EL (cell line): ENCODE measurements around the gene UPK3B.
"Not testable (repeated sequence)": the region's sequence is repeated elsewhere in the genome, so short reads cannot be mapped to it uniquely, and the experiment has no call there.

Experiments
- DNase-seq: peaks from one replicate; pipeline ENCODE4 v3.0.0-alpha.2; 2016

The UPK3B gene

DNA sequence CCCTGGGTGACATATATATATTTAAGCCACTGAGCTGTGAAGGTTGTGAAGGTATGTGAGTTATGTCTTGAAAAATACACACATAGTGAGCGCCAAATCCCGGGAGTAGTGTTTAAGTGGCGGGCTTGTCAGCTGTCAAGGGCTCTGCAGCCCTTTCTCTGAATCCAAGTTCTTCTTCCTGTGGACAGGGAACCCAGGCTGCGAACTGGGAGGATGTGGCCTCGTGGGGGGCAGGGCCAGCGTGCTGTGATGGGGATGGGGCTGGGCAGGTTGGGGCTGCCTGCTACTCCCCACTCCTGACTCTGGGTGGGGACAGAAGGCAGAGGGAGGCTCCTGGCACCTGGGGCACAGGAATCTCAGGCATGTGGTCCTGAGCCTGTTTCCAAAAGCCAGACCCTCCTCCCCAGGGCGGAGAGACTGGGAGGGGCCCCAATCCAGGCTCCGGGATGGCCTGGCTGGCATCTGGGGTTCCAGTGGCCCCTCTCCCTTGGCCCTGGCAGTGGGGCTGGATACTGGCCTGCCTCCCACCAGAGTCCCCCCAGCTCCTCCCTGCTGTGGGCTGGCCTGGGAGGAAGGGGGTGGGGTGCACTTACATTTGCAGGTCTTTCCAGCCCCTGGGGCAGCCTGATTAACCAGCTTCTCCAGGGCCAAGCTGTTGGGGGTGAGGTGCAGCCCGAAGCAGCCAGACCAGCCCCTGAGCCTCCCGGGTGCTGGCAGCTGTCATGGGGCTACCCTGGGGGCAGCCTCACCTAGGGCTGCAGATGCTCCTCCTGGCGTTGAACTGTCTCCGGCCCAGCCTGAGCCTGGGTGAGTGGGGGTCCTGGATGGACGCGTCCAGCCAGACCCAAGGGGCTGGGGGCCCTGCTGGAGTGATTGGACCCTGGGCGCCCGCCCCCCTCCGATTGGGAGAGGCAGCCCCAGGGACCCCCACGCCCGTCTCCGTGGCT, at the start of gene UPK3B:
Gene UPK3B (plus strand): TSS at position 622 of the 947 bp plus-strand sequence. CDS start 101 bp downstream, at position 723.
- no peak for DNase-seq

DNA sequence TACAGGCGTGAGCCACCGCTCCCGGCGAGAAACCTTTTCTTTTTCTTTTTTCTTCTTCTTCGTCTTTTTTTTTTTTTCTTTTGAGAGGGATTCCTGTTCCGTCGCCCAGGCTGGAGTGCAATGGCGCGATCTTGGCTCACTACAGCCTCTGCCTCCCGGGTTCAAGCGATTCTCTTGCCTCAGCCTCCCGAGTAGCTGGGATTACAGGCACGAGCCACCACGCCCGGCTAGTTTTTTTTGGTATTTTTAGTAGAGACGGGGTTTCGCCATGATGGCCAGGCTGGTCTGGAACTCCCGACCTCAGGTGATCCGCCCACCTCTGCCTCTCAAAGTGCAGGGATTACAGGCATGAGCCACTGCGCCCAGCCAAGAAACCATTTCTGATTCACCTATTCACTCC, 49.6 kb upstream of the UPK3B start:
- DNase-seq, result not testable (repeated sequence)

DNA sequence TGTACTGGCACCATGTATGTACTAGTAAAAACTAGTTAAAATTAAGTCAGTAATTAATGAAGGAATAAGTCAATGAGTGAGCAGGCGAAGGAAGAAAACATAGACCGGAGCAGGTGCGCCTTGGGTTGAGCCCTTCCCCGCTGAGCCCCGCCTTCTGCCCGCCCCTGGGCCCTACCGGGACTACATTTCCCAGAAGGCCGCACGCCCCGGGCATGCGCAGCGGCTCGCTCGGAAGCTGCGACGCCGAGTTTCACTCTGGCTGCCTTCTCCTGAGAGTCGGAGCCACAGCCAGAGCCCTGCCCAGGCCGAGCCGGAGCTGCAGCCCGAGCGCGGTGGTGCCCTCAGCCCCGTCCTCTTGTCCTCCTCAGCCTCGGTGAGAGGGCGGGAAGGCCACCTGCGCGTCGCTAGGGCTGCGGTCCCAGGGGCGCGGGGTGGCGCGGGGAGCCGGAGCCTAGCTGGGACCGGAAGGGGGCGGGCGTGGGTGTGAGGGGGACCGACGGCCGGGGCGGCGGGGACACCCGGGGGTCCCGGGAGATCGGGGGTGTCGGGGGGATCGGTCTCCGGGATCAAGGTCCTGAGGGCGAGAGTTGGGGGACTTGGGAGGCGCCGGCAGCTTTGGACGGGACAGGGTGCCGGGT, 48.8 kb upstream of the UPK3B start, which contains the start of gene DTX2:
Gene DTX2 (plus strand): TSS at position 246 of the 638 bp plus-strand sequence. CDS start 18,801 bp downstream, outside the sequence.
- DNase-seq, result not testable (repeated sequence)

DNA sequence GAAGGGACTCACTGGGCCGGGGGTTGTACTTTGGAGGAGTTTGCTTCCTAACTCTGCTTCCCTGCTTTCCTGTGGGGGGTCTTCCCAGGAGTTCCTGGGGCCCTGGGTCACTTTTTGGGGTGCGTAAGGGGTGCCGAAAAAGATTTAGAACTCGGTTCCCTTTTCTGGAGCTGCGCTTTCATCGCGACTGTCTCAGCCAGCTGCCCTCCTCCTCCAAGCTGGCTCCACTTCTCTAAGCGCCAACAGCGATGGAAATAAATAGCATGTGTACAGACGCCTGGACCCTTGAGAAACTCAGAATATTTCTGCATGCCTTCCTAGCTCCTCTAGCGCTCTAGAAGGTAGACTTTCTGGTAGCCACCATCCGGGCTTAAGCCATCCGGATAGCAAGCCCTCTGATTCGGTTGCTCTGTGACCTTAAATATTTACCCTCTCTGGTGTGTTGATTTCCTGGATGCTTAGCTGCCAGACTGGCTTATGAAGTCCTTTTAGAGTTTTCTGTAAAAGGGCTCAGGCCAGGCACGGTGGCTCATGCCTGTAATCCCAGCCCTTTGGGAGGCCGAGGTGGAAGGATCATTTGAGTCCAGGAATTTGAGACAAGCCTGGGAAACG, 48.0 kb upstream of the UPK3B start:
- DNase-seq, result not testable (repeated sequence)

DNA sequence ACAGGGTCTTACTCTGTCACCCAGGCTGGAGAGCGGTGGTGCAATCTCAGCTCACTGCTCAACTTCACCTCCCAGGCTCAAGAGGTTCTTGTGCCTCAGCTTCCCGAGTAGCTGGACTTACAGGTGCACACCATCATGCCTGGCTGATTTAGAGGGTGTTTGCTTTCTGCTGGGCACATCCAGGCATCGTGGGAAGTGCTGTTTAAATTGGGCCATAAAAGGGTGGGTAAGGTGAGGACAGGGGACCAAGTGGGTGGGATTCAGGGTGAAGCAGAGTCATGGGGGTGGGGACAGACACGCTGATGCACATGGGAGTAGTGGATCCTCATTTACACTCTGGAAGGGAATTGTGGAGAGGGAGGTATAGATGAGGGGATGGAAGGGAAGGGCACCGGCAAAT, 45.4 kb upstream of the UPK3B start:
- not testable (repeated sequence) for DNase-seq

DNA sequence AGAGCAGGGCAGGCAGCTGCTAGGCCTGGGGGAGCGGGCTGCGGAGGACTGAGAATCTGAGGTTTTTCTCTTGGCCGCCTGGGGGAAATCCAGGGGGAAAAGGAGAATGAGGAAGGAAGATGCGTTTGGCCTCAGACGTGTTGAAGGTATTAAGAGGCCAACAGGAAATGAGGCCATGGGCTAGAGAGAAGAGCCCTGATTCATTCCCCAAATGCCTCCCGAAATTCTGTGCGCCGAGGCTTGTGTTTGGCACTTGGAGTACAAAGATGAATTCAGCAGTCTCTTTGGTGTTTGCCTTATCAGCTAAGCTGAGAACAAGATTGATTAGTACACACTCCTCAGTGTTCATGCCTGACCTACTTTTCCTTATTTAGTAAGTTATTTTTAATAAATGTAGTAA, 44.4 kb upstream of the UPK3B start:
- DNase-seq, result not testable (repeated sequence)

DNA sequence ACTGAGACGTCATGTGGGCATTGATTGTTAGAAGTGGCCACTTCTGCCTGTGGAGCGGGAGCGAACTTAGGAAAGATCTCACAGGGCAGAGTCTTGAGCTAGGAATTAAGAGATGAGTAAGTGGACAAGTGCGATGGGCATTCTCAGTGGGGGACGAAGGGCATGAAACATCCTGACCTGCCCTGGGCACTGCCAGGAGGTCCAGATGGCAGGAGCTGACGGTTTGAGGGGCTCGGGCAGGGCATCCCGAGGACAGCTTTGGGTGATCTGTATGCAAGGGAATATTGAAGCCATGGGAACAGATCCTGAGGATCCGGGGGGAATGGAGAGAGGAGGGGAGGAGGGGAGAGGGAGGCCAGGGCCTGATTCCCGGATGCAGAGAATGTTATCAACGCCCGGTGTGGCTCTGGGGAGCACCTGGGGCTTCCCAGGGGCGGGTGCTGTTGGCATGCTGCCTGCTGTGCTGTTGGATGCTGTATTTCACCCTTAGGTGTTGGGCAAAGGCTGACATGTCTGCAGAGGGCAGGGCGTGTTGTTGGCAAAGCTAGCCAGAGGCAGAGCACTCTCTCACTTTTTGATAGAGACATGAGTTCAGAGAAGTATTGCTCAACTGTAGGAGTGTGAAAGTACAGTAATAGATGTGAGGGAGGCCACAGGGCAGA, 42.5 kb upstream of the UPK3B start:
- DNase-seq, result not testable (repeated sequence)

DNA sequence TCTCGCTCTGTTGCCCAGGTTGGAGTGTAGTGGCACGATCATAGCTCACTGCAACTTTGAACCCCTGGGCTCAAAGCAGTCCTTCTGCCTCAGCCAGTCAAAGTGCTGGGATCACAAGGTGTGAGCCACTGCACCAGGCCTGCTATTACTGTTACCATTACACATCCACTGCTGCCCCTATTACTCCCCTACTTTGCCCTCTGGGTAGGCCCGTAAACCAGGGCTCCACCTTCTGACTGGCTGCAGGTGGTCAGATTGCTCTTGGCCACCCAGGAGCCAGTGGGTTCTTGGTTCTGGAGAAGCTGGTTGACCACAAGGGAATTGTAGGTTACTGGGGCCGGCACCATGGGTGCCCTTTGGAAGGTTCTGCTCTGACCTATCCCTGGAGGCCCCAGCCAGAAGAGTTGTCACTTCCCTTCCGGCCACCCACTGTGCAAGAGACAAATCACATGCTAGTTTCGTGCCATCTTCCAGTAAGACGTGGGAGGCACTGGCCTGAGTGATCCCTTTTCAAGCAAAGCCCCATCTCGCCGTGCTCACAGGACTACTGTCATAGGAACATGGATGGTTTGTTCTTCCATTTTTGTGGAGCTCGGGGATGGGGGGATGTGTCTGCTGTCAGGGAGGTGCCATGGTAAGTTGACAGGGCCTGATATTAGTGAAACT, 38.7 kb upstream of the UPK3B start:
- not testable (repeated sequence) for DNase-seq

DNA sequence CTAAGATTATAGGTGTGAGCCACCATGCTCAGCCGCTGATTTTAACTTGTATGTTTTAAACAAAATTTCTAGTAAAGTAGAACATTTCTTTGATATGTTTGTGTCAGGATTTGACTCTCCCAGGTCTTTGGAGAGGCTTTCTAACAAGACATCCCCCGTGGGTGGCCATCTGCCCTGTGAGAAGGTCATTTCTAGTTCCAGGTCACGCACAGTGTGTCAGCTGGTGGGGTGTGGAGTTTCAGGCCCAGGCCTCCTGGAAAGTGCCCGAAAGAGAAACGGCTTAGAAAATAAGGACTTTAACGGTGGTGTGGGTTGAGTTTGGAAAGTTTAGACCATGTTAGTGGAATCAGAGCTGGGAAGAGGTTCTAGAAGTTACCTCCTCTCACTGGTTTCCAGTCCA, 37.3 kb upstream of the UPK3B start:
- not testable (repeated sequence) for DNase-seq

DNA sequence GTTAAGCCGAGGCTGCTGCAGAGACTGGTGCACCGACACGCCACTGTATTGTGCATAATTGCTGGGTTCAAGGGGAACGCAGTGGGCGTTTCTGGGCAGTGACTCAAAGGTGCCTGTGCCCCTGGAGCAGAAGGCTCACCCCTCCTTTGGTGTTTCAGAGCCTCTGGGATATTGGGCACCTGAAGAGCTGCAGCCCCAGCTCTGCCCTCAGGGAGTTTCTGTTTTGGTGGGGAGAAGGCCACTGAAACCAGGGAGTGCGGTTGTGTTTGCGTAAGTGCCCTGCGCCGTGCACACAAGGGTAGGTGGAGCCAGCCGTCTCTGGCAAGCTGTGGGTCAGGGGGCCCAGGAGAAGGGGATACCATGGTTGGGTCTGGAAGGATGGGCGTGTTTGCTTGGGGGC, 34.1 kb upstream of the UPK3B start:
- DNase-seq, result not testable (repeated sequence)

DNA sequence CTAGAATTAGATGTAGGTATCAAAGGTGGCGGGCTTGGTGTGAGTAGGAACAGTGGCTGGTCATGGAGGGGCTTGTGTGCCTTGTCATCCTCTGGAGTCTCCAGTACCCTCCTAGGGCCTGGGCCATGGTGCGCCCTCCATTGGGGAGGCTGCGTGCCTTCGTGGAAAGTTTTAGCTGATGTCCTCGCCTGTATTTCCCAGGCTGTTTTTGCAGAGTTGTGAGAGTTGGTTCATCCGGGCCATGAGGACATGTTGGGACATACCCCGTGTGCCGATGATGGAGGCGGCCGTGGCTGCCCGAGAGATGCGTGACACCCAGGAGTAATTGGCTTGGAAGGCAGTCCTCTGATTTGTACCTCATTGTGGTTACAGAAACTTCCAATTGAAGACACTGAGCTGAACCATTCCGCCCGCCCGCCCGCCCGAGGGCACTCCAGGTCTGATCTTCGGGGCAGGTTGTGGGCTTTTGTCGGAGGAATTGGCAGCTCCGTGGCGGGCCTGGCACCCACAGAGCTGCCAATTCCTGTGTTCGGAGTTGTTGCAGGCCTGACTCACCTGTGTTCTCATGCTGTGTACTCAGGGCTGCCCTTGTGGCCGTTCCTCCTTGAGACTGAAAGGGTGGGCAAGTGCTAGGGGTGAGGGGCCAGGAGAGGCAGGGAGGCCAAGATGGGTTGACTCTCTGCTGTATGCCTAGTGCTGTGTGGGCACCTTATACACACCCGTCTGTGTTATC, 33.4 kb upstream of the UPK3B start:
- DNase-seq, result not testable (repeated sequence)

DNA sequence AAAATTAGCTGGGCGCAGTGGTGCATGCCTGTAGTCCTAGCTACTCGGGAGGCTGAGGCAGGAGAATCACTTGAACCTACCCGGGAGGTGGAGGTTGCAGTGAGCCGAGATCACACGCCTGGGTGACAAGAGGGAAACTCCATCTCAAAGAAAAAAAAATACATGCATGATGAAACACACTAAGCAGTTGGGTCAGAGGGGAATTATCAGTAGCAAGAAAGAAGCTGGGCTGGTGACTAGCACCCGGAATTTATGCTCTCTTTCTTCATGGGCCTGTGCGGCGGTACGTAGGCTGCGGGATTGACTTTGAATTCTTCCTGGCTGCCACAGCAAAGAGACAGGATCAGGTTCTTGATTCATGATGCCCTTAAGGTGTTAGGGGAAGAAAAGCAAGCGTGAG, 30.7 kb upstream of the UPK3B start:
- DNase-seq, result not testable (repeated sequence)

DNA sequence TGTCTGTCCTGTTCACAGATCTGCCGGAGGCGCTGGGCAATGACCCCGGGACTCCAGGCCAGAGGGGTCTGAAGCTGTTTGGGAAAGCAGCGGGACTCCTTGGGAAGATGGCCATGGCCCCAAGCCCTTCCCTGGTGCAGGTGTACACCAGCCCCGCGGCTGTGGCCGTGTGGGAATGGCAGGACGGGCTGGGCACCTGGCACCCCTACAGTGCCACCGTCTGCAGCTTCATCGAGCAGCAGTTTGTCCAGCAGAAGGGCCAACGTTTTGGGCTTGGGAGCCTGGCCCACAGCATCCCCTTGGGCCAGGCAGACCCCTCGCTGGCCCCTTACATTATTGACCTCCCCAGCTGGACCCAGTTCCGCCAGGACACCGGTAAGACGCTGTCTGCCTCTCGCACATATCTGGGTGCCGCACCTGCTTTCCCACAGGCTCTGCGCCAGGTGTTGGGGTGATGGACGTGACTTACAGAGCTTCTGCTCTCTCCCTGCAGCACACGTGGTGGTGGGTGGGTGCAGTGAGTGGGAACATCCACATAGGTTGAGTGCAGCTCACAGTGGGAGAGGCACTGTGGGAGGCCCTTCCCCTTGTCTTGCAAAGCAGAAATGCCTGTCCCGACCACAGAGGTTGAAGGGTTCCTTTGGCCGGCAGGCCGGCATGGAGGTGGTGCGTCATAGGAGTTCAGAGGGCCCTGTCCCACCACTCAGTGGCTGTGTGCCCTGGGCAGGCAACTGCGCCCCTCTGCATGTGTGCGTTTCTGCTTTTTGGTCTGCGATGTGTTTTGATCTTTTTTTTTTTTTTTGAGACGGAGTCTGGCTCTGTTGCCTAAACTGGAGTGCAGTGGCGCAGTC, 29.7 kb upstream of the UPK3B start:
- DNase-seq, result not testable (repeated sequence)

DNA sequence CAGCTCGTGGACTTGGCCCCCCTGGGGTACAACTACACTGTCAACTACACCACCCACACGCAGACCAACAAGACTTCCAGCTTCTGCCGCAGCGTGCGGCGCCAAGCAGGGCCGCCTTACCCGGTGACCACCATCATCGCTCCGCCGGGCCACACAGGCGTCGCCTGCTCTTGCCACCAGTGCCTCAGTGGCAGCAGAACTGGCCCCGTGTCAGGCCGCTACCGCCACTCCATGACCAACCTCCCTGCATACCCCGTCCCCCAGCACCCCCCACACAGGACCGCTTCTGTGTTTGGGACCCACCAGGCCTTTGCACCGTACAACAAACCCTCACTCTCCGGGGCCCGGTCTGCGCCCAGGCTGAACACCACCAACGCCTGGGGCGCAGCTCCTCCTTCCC, 27.7 kb upstream of the UPK3B start:
- DNase-seq, result not testable (repeated sequence)

DNA sequence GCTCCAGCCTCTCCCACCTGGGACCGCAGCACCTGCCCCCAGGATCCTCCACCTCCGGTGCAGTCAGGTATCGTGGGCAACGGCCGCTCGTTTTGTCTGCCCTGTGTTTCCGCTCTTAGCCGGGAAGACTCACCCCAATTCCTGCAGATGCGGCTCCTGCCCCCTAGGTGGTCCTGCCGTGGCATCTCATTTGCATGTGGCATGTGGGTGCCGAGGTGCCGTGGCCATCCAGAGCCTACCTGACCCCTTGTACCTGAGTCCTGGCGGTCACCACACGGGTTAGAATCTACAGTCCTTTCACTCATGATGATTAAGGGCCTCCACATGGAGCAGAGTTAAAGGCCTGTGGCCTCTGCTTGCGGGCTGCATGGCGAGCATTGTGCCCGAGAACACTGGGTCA, 27.3 kb upstream of the UPK3B start:
- not testable (repeated sequence) for DNase-seq

DNA sequence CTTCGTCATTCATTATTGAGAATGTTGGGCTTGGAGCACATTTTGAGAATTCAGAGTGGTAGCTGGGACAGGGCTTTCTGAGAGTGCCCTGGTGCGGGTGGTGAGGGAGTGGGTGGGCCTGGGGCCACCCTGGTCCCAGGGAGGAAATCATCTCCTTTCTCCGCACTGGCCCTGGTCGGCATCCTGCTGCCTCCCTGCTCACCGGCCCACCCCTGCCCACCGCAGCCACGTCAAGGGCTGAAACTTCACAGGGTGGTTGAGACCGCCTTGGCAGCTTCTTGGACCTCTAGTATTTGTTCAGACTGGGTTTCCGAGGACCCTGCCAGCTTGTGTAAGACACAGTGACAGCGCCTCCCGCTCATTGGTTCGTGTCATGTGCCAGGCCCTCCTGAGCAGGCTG, 25.9 kb upstream of the UPK3B start:
- not testable (repeated sequence) for DNase-seq

DNA sequence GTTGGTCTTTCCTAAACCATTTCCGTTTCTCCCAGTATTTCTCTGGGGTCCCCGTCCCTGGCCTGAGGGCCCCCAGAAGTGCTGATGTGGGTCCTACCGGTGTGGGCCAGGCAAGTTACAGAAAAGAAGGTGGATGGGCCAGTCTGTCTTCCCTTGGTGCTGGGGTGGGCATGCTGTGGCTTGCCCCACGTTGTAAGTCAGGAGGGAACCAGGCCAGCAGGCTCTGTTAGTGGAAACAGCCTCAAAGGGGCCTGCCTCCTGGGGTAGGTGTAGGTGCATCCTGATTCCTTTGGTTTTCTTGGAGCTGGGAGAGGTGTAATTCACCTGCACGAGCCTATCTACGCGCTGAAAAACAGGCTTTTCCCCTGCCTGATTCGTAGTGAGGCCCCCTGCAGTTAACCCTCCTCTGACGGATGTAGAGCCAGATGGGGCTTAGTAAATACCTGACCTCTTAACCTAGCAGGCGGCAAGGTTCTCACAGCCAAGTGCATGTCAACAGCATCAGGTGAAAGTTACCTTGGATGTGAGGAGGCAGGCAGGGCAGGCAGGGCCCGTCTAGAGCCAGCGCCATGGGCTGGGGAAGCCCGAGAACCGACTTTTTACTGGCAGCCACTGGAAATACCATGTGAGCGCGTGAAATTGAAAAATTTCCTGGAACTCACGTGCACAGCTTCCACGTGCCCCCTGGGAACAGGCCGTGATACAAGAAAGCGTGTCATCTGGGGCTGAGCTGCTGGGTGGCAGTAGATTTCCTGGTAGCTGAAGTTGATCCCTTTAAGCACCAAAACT, 24.3 kb upstream of the UPK3B start:
- not testable (repeated sequence) for DNase-seq

DNA sequence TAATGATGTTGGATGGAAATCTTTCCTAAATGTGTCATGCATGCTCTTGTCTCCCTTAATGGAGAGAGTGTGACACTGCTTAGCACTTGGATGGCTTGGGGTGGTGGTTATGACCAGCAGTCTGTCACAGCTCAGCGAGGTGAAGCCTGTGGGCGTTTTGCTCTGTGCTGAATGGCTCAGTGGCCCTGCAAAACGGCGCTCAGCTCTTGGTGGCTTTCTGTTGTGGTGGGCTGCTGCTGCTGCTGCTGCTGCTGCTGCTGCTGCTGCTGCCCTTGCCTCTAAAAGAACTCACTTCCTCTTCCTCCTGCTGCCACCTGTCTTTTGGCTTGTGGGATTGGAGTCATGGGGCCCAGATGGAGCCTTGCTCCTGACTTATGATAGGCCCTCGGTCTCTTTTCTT, 23.7 kb upstream of the UPK3B start:
- not testable (repeated sequence) for DNase-seq

DNA sequence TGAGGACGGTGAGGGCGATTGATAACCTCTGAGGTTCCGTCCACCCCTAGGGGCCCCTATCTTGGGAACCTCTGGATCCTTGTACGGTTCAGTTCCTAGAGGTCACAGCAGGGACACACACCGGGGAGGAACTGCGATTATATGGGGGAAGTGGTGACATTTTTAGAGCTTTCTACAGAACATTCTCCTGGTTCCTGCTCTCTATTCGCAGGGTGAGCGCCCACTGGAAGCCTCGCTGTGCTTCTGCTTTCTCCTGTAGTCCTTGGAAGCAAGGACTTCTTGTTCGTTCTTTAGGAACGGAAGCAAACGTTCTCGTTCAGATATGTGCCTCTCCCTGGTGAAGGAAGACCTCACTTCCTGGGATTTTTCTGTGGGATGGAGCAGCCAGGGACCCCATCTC, 22.4 kb upstream of the UPK3B start:
- DNase-seq, result not testable (repeated sequence)

DNA sequence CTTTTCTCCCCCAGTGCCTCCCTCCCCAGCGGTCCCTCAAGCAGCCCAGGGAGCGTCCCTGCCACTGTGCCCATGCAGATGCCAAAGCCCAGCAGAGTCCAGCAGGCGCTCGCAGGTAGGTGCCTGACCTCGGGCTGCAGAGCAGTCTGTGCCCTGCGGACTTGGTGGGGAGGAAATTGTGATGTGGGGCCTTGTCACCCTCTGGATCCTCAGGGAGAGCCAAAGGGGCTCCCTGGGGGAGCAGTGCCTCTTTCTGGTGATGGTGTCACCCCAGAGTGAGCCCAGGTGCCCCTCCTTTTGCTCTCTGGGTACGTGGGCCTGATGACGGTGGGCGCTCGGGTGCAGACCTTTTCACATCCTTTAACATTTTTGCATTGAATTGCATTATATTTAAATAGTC, 18.2 kb upstream of the UPK3B start:
- not testable (repeated sequence) for DNase-seq
